Glutamatergic neuron (in vitro differentiated cells): ENCODE measurements around the gene CACNA1I. TPM values are rescaled to one million over a fixed set of nuclear protein-coding genes. Genes with fewer than 3 reads are reported as not detected.

Experiments used
- DNase-seq: peaks from one replicate; pipeline ENCODE4 v3.0.0; 2022
- H3K27ac Mint-ChIP-seq: one replicate; pipeline ENCODE4 v1.8.0; 2020; ENCODE audit warnings: mild to moderate bottlenecking, mixed read lengths, inconsistent platforms; ENCODE audit not compliant: unreplicated experiment
- H3K27me3 Mint-ChIP-seq: one replicate; pipeline ENCODE4 v1.8.0; 2020; ENCODE audit warnings: mild to moderate bottlenecking, moderate library complexity, mixed read lengths, inconsistent platforms; ENCODE audit not compliant: unreplicated experiment
- H3K36me3 Mint-ChIP-seq: one replicate; pipeline ENCODE4 v1.8.0; 2020; ENCODE audit warnings: mild to moderate bottlenecking, mixed read lengths, inconsistent platforms; ENCODE audit not compliant: unreplicated experiment
- H3K4me1 Mint-ChIP-seq: one replicate; pipeline ENCODE4 v1.8.0; 2020; ENCODE audit warnings: mild to moderate bottlenecking, low read depth, mixed read lengths, inconsistent platforms; ENCODE audit not compliant: unreplicated experiment
- H3K4me3 Mint-ChIP-seq: one replicate; pipeline ENCODE4 v1.8.0; 2020; ENCODE audit warnings: mild to moderate bottlenecking, mixed read lengths, inconsistent platforms; ENCODE audit not compliant: unreplicated experiment
- H3K9me3 Mint-ChIP-seq: one replicate; pipeline ENCODE4 v1.8.0; 2020; ENCODE audit warnings: mild to moderate bottlenecking, moderate library complexity, mixed read lengths, inconsistent platforms; ENCODE audit not compliant: unreplicated experiment
- CTCF ChIP-seq: fragments of 200-600 bp; sonication (generic); IDR thresholded peaks from one replicate; pipeline ENCODE4 v1.5.0; 2021; ENCODE audit not compliant: partially characterized antibody, unreplicated experiment
- total RNA-seq: library from RNA; stranded (reverse); fragmentation: NEBNext Ultra II Directional; extraction: Animal tissue kit (Norgen Biotek cat#: 25700); gene quantifications from one replicate; pipeline ENCODE4 v1.2.1, GENCODE V29; 2021; ENCODE audit not compliant: unreplicated experiment

The CACNA1I gene
- total RNA-seq, 1 donor from 2014 or later = 0.12 TPM

GRCh38 chr22:39616781-39617180 lies 46.2 kb downstream of the CACNA1I start:
- peaks cover 6% of the 10 kb centered on the region for H3K4me1 Mint-ChIP-seq
- no peak for DNase-seq
- no peak for TF ChIP-seq CTCF
- H3K36me3 Mint-ChIP-seq = no peaks in the 10 kb centered on the region
- peaks cover 4% of the 10 kb centered on the region for H3K9me3 Mint-ChIP-seq
- no peak overlapping the region for H3K4me3 Mint-ChIP-seq
- H3K27me3 Mint-ChIP-seq = peaks cover 6% of the 10 kb centered on the region
- no peak overlapping the region for H3K27ac Mint-ChIP-seq

- Mint-ChIP-seq H3K4me1 (peaks cover 6% of the 10 kb centered on the region), H3K4me3 (no peak overlapping the region), H3K27me3 (peaks cover 6% of the 10 kb centered on the region), H3K27ac (no peak overlapping the region), H3K9me3 (peaks cover 3% of the 10 kb centered on the region), H3K36me3 (no peaks in the 10 kb centered on the region)
- DNase-seq = no peak
- TF ChIP-seq CTCF = no peak
Observed at GRCh38 chr22:39617342-39617741, 46.8 kb downstream of the CACNA1I start.

- Mint-ChIP-seq H3K36me3 (no peaks in the 10 kb centered on the region), H3K4me3 (no peak overlapping the region), H3K27ac (no peak overlapping the region), H3K9me3 (peaks cover 3% of the 10 kb centered on the region), H3K27me3 (peaks cover 6% of the 10 kb centered on the region), H3K4me1 (peaks cover 6% of the 10 kb centered on the region)
- TF ChIP-seq CTCF = no peak
- no peak for DNase-seq
Observed at GRCh38 chr22:39617970-39618757, 47.6 kb downstream of the CACNA1I start.

- TF ChIP-seq CTCF = no peak
- H3K4me3 Mint-ChIP-seq = no peak overlapping the region
- no peak overlapping the region for H3K27ac Mint-ChIP-seq
- H3K9me3 Mint-ChIP-seq = peaks cover 3% of the 10 kb centered on the region
- DNase-seq = no peak
- H3K4me1 Mint-ChIP-seq = peaks cover 6% of the 10 kb centered on the region
- H3K27me3 Mint-ChIP-seq = peaks cover 6% of the 10 kb centered on the region
- no peaks in the 10 kb centered on the region for H3K36me3 Mint-ChIP-seq
Observed at GRCh38 chr22:39618996-39619530, 48.5 kb downstream of the CACNA1I start.
